PFSK-1 (cell line): ENCODE results near the gene SLC25A48.

Experiments
- FOXP2 ChIP-seq: optimal IDR thresholded peaks from 2 replicates; pipeline ENCODE3; 2011; ENCODE audit warnings: borderline replicate concordance, control low read depth, inconsistent platforms; ENCODE audit not compliant: insufficient read depth; ENCODE audit errors: extremely low read length, extremely low read depth
- POLR2AphosphoS5 ChIP-seq: IDR thresholded peaks from 2 replicates; pipeline ENCODE4 v1.6.1; 2012; ENCODE audit warnings: low read depth, mild to moderate bottlenecking, control low read depth, low read length, moderate library complexity
- SIN3A ChIP-seq: IDR thresholded peaks from 2 replicates; pipeline ENCODE4 v1.6.1; 2012; ENCODE audit warnings: mild to moderate bottlenecking, low read length, moderate library complexity, borderline replicate concordance; ENCODE audit not compliant: insufficient read depth
- TAF1 ChIP-seq: IDR thresholded peaks from 2 replicates; pipeline ENCODE4 v1.6.1; 2012; ENCODE audit warnings: low read length, control low read depth, borderline replicate concordance; ENCODE audit not compliant: insufficient read depth
- TF ChIP-seq, protein P1 (sequence below), 2 experiments: IDR thresholded peaks; 2 replicates each; pipeline versions ENCODE4 v1.6.1 to v1.8.0; 2011 to 2012; ENCODE audit warnings: low read depth in 2 of 2, low read length in 2 of 2, control low read depth in 1 of 2, inconsistent platforms in 1 of 2, mild to moderate bottlenecking in 1 of 2, moderate library complexity in 1 of 2; ENCODE audit not compliant: insufficient read depth in 1 of 2

SLC25A48 gene

DNA sequence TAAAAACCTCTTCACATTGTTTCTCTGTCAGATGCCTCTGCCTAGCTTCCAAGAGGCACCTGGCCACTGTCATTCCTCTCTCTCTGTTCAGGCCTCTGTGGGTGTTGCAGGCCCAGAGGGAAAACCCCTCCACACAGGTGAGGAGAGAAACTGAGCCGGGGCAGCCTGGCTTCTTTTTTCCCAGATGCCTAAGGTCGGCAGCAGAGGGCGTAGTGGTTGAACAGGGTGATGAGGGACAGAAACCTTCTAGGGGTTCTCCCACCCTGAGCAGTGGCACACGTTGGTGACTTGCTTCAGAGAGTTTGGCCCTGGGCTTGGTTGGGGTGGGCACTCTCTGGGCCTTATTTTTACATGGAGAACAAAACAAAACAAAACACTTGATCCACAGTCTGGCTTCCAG lies 49.0 kb downstream of the SLC25A48 start:
- no peak for TF ChIP-seq FOXP2
- TF ChIP-seq POLR2AphosphoS5: no peak
- TF ChIP-seq TAF1: no peak
- TF ChIP-seq SIN3A: no peak
- TF ChIP-seq, protein P1, sequence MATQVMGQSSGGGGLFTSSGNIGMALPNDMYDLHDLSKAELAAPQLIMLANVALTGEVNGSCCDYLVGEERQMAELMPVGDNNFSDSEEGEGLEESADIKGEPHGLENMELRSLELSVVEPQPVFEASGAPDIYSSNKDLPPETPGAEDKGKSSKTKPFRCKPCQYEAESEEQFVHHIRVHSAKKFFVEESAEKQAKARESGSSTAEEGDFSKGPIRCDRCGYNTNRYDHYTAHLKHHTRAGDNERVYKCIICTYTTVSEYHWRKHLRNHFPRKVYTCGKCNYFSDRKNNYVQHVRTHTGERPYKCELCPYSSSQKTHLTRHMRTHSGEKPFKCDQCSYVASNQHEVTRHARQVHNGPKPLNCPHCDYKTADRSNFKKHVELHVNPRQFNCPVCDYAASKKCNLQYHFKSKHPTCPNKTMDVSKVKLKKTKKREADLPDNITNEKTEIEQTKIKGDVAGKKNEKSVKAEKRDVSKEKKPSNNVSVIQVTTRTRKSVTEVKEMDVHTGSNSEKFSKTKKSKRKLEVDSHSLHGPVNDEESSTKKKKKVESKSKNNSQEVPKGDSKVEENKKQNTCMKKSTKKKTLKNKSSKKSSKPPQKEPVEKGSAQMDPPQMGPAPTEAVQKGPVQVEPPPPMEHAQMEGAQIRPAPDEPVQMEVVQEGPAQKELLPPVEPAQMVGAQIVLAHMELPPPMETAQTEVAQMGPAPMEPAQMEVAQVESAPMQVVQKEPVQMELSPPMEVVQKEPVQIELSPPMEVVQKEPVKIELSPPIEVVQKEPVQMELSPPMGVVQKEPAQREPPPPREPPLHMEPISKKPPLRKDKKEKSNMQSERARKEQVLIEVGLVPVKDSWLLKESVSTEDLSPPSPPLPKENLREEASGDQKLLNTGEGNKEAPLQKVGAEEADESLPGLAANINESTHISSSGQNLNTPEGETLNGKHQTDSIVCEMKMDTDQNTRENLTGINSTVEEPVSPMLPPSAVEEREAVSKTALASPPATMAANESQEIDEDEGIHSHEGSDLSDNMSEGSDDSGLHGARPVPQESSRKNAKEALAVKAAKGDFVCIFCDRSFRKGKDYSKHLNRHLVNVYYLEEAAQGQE (IDR thresholded peaks at IDR 0.05; ENCODE audit: insufficient read depth in 1 of 2, low read depth in 2 of 2, low read length in 2 of 2): no peak

DNA sequence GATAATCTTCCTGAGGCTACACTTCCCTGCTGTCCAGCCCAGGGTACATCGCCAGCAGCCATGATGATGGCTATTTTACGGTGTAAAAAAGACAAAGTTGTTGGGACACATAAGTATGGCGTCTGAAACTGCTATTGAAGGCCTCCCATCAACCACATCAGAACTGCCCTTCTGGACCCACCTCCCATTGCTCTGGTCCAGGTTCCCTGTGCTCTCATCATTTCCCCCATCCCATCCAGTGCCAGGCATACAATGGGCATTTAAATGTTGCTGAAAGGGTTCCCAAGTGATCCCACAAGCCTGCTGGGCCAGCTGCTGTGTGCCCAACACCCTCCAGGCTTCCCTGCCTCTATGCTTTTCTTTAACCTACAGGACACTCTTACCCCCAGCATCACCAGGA lies 50.6 kb downstream of the SLC25A48 start:
- TF ChIP-seq POLR2AphosphoS5 (no peak), FOXP2 (no peak), SIN3A (no peak), TAF1 (no peak)
- TF ChIP-seq, protein P1 (IDR thresholded peaks at IDR 0.05; ENCODE audit: insufficient read depth in 1 of 2, low read depth in 2 of 2, low read length in 2 of 2): no peak

DNA sequence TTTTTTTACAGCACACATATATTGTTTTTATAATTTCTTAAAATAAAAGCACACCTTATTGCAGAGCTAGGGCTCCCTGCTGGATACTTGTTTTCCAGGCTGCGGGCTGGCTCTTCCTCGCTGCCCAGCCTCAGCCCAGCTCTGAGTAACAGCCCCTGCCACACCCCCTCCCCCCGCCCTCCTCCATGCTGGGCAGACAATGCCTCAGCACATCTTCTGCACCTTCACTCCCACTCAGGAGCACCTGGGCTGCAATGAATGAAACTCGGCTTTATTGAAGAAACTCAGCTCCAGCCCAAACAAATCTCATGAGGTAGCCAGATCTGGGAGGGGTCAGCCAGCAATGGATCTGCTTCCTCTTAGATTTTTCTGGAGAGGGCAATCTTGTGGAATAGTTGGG lies 51.7 kb downstream of the SLC25A48 start:
- no peak for TF ChIP-seq FOXP2
- no peak for TF ChIP-seq TAF1
- TF ChIP-seq SIN3A: no peak
- TF ChIP-seq, protein P1 (IDR thresholded peaks at IDR 0.05; ENCODE audit: insufficient read depth in 1 of 2, low read depth in 2 of 2, low read length in 2 of 2): no peak
- TF ChIP-seq POLR2AphosphoS5: no peak

DNA sequence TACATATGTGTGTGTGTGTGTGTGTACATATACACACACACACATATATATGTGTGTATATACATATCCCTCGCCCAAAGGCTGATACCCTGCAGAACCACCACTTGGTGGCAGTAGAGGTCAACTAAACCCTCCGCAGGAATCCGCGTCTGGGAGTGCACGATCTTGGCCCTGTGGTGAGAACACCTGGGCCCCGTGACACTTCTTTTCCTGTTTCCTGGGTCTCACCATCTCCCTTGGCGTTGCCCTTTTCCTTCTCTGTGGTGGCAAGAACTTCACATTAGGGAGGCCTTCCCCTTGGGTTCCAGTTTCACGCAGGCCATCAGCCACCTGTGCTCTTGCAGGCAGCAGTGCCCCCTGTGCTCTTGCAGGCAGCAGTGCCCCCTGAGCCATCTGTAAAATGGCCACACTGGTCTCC lies 53.0 kb downstream of the SLC25A48 start:
- TF ChIP-seq TAF1: no peak
- TF ChIP-seq POLR2AphosphoS5: no peak
- TF ChIP-seq, protein P1 (IDR thresholded peaks at IDR 0.05; ENCODE audit: insufficient read depth in 1 of 2, low read depth in 2 of 2, low read length in 2 of 2): no peak
- TF ChIP-seq FOXP2: no peak
- no peak for TF ChIP-seq SIN3A

DNA sequence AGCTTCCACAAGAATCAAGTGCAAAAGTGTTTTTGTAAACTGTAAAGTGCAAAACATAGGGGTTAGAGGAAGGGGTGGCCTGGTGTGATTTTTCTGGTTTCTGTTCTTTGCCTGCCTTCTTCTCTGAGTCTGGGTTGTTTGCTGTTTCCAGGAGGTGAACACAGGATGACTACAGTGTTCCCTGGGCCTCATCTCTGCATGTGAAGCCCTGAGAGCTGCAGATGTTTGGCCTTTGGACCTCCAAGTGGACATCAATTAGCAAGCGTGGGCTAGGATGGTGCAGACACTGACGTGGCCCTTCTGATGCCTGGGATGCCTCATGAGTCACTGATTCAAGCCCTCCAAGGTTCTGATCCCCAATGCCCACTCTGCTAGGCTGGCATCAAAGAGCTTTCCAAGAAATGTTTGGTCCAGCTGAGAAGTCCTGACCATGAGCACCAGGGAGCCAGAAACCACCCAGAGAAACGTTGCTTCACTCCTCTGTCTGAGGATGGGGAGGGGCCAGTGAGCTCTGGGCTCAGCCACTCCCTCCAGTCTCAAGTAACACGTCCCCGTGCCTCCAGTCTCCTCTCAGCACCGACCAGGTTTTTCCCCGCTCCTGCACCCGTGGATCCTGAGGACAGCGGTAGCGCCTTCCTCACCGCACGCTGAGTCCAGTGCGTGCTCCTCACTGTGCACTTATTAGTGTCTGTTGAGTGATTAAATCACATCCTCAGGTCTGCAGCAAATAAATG lies 53.6 kb downstream of the SLC25A48 start:
- TF ChIP-seq POLR2AphosphoS5 (no peak), SIN3A (no peak), TAF1 (no peak), FOXP2 (no peak)
- TF ChIP-seq, protein P1 (IDR thresholded peaks at IDR 0.05; ENCODE audit: insufficient read depth in 1 of 2, low read depth in 2 of 2, low read length in 2 of 2): no peak
